CD14-positive monocyte (primary cell): ENCODE measurements around the gene ZNF23. TPM values are rescaled to one million over a fixed set of nuclear protein-coding genes. Genes with fewer than 3 reads are reported as not detected.

ENCODE experiments used
- DNase-seq, 3 donors: peaks; one replicate each; pipeline ENCODE4 v3.0.0-alpha.2; 2011 to 2022
- H2AFZ ChIP-seq: 2 replicates; pipeline ENCODE4 v1.6.0; 2012; ENCODE audit warnings: mild to moderate bottlenecking, low read depth, low read length, inconsistent platforms; ENCODE audit not compliant: insufficient read depth, poor library complexity, severe bottlenecking
- H3K27ac ChIP-seq, 2 donors: 1 replicate in 1 of 2; 2 replicates in 1 of 2; pipeline ENCODE4 v1.5.1; 2012 to 2013; ENCODE audit warnings: low read length in 2 of 2, control low read depth in 1 of 2, inconsistent platforms in 1 of 2, low read depth in 1 of 2, mild to moderate bottlenecking in 1 of 2
- H3K27me3 ChIP-seq, 2 donors: one replicate each; pipeline versions ENCODE4 v1.6.0 to v1.6.1; 2011 to 2013; ENCODE audit warnings: low read length in 2 of 2; ENCODE audit not compliant: control insufficient read depth in 2 of 2, insufficient read depth in 2 of 2
- H3K36me3 ChIP-seq, 2 donors: replicated peaks in 1 of 2; 1 replicate in 1 of 2; 2 replicates in 1 of 2; pipeline versions ENCODE4 v1.5.1 to v1.6.1; 2012 to 2013; ENCODE audit warnings: low read length in 2 of 2, control low read depth in 1 of 2, inconsistent platforms in 1 of 2, mild to moderate bottlenecking in 1 of 2; ENCODE audit not compliant: insufficient read depth in 2 of 2, control insufficient read depth in 1 of 2
- H3K4me1 ChIP-seq, 2 donors: 1 replicate in 1 of 2; 2 replicates in 1 of 2; pipeline versions ENCODE4 v1.5.1 to v1.6.1; 2012 to 2013; ENCODE audit warnings: low read length in 2 of 2, control low read depth in 1 of 2, inconsistent platforms in 1 of 2, mild to moderate bottlenecking in 1 of 2, moderate library complexity in 1 of 2; ENCODE audit not compliant: insufficient read depth in 2 of 2, control insufficient read depth in 1 of 2
- H3K4me2 ChIP-seq: replicated peaks from 2 replicates; pipeline ENCODE3; 2012; ENCODE audit warnings: low read length, moderate library complexity, mild to moderate bottlenecking; ENCODE audit not compliant: poor library complexity, severe bottlenecking; ENCODE audit errors: extremely low read depth
- H3K4me3 ChIP-seq, 3 experiments: fragments of 200-600 bp in 1 of 3; sonication (generic) in 1 of 3; replicated peaks in 1 of 3; 1 replicate in 2 of 3; 2 replicates in 1 of 3; pipeline ENCODE4 v1.5.1; 2011 to 2013; ENCODE audit warnings: low read length in 3 of 3, mild to moderate bottlenecking in 3 of 3, control low read depth in 2 of 3, low read depth in 2 of 3, inconsistent platforms in 1 of 3, moderate library complexity in 1 of 3
- H3K79me2 ChIP-seq: 2 replicates; pipeline ENCODE4 v1.6.0; 2012; ENCODE audit warnings: mild to moderate bottlenecking, control low read depth, inconsistent platforms, low read length, moderate library complexity; ENCODE audit not compliant: insufficient read depth
- H3K9ac ChIP-seq: 2 replicates; pipeline ENCODE4 v1.6.0; 2017; ENCODE audit warnings: low read length, mild to moderate bottlenecking; ENCODE audit not compliant: insufficient read depth, poor library complexity, severe bottlenecking
- H3K9me3 ChIP-seq, 2 donors: replicated peaks in 1 of 2; 1 replicate in 1 of 2; 2 replicates in 1 of 2; pipeline versions ENCODE4 v1.5.1 to v1.6.1; 2012 to 2013; ENCODE audit warnings: low read length in 2 of 2, control low read depth in 1 of 2; ENCODE audit not compliant: control insufficient read depth in 1 of 2, insufficient read depth in 1 of 2
- H4K20me1 ChIP-seq: 2 replicates; pipeline ENCODE4 v1.6.0; 2012; ENCODE audit warnings: mild to moderate bottlenecking, low read length, control low read depth, moderate library complexity; ENCODE audit not compliant: insufficient read depth
- H3K27ac Mint-ChIP-seq, 7 donors: one replicate each; pipeline ENCODE4 v1.8.0; 2020; ENCODE audit warnings: mild to moderate bottlenecking in 7 of 7, mixed read lengths in 7 of 7, moderate library complexity in 6 of 7, inconsistent platforms in 2 of 7
- H3K27me3 Mint-ChIP-seq, 3 donors: one replicate each; pipeline ENCODE4 v1.8.0; 2021 to 2022; ENCODE audit warnings: low read depth in 3 of 3, mild to moderate bottlenecking in 3 of 3, mixed read lengths in 3 of 3, moderate library complexity in 3 of 3, inconsistent platforms in 1 of 3
- H3K36me3 Mint-ChIP-seq, 2 donors: one replicate each; pipeline ENCODE4 v1.8.0; 2020; ENCODE audit warnings: mixed read lengths in 2 of 2, inconsistent platforms in 1 of 2, mild to moderate bottlenecking in 1 of 2
- H3K4me1 Mint-ChIP-seq: one replicate; pipeline ENCODE4 v1.8.0; 2020; ENCODE audit warnings: mild to moderate bottlenecking, mixed read lengths
- H3K4me3 Mint-ChIP-seq, 2 donors: one replicate each; pipeline ENCODE4 v1.8.0; 2020; ENCODE audit warnings: mild to moderate bottlenecking in 2 of 2, mixed read lengths in 2 of 2, moderate library complexity in 1 of 2
- H3K9me3 Mint-ChIP-seq, 7 donors: one replicate each; pipeline ENCODE4 v1.8.0; 2020 to 2022; ENCODE audit warnings: mixed read lengths in 7 of 7, mild to moderate bottlenecking in 6 of 7, moderate library complexity in 6 of 7, inconsistent platforms in 2 of 7
- CTCF ChIP-seq: fragments of 200-600 bp; IDR thresholded peaks from one replicate; pipeline ENCODE4 v1.8.0; 2022; ENCODE audit warnings: antibody characterized with exemption, mild to moderate bottlenecking
- WGBS: methylation state at CpG from one replicate; pipeline ENCODE4 v1.1.5; 2013; ENCODE audit warnings: missing lambda C conversion rate; ENCODE audit not compliant: insufficient coverage; 5-methylcytosine and 5-hydroxymethylcytosine counted together
- intact Hi-C, 2 donors: fragments of 100-400 bp; cut with micrococcal nuclease; formaldehyde crosslinking; loops; one replicate each; pipeline versions ENCODE4 v1.15.0 to v1.15.1; 2023
- polyA plus RNA-seq, 3 donors: library from polyadenylated mRNA; depleted of rRNA in 1 of 3; unstranded in 2 of 3; stranded (reverse) in 1 of 3; fragments of 300-500 nt in 2 of 3; fragments of >200 nt in 1 of 3; fragmentation: Illumina TruSeq in 2 of 3; gene quantifications; 1 replicate in 2 of 3; 2 replicates in 1 of 3; pipeline ENCODE4 v1.2.3, GENCODE V29; 2012 to 2021

Gene ZNF23
- polyA plus RNA-seq, 3 donors, result 2.1 to 3.9 (median 2.8) TPM

- no peak overlapping the region for H3K27ac Mint-ChIP-seq
- no peaks in the 10 kb centered on the region for H3K36me3 ChIP-seq
- H3K4me2 ChIP-seq, result no peak overlapping the region
- no peak overlapping the region for H3K9ac ChIP-seq
- no peaks in the 10 kb centered on the region for H3K36me3 Mint-ChIP-seq
- intact Hi-C loops, result loop anchor here in 1 of 2 donors (5.0 kb wide), 1 partner anchor 44 kb away; no protein-coding TSS in a partner anchor
- DNase-seq, result no peak
- H3K4me1 Mint-ChIP-seq, result no peaks in the 10 kb centered on the region
- TF ChIP-seq CTCF, result no peak
- no peak overlapping the region for H2AFZ ChIP-seq
- no peaks in the 10 kb centered on the region for H3K9me3 ChIP-seq
- H3K79me2 ChIP-seq, result no peaks in the 10 kb centered on the region
- peaks cover 4 to 6% (median 4%) of the 10 kb centered on the region in 7 donors for H3K9me3 Mint-ChIP-seq
- no peaks in the 10 kb centered on the region for H3K4me1 ChIP-seq
- WGBS, result 70% methylated on average over 2 of the region's 3 CpGs
- H4K20me1 ChIP-seq, result no peaks in the 10 kb centered on the region
- no peak overlapping the region for H3K4me3 Mint-ChIP-seq
- H3K27me3 Mint-ChIP-seq, result peaks cover 3 to 6% (median 6%) of the 10 kb centered on the region in 3 donors
- no peak overlapping the region for H3K27ac ChIP-seq
- no peaks in the 10 kb centered on the region for H3K27me3 ChIP-seq
- H3K4me3 ChIP-seq, result no peak overlapping the region
Measured at GRCh38 chr16:71491054-71491453, 29.0 kb upstream of the ZNF23 start.

- no peaks in the 10 kb centered on the region for H3K36me3 ChIP-seq
- Mint-ChIP-seq H3K4me1 (no peaks in the 10 kb centered on the region), H3K36me3 (no peaks in the 10 kb centered on the region), H3K9me3 (peaks cover 4 to 6% (median 4%) of the 10 kb centered on the region in 7 donors), H3K27ac (no peak overlapping the region), H3K4me3 (no peak overlapping the region), H3K27me3 (peaks cover 3 to 6% (median 3%) of the 10 kb centered on the region in 3 donors)
- no peaks in the 10 kb centered on the region for H4K20me1 ChIP-seq
- H3K79me2 ChIP-seq, result no peaks in the 10 kb centered on the region
- no peak overlapping the region for H2AFZ ChIP-seq
- no peak overlapping the region for H3K27ac ChIP-seq
- H3K9ac ChIP-seq, result no peak overlapping the region
- TF ChIP-seq CTCF, result no peak
- H3K4me2 ChIP-seq, result no peak overlapping the region
- H3K27me3 ChIP-seq, result no peaks in the 10 kb centered on the region
- no peaks in the 10 kb centered on the region for H3K4me1 ChIP-seq
- no peak overlapping the region for H3K4me3 ChIP-seq
- no peak for DNase-seq
- no peaks in the 10 kb centered on the region for H3K9me3 ChIP-seq
- intact Hi-C loops, result loop anchor here in 1 of 2 donors (5.0 kb wide), 1 partner anchor 43 kb away; no protein-coding TSS in a partner anchor
Measured at GRCh38 chr16:71490361-71490760, 28.3 kb upstream of the ZNF23 start.
